Left lung (tissue), 10 donors: Measurements from ENCODE around the gene SUMO3. TPM values are rescaled to one million over a fixed set of nuclear protein-coding genes. Genes with fewer than 3 reads are reported as not detected.

ENCODE experiments used
- ATAC-seq: fragments of 200-7000 bp; cut with Tn5 transposase; one replicate; pipeline ENCODE4 v1.9.1; 2020; ENCODE audit warnings: moderate library complexity
- DNase-seq, 4 donors: peaks; one replicate each; pipeline ENCODE4 v3.0.0-alpha.2; 2013 to 2020
- H3K27ac ChIP-seq, 2 donors: fragments of 200-600 bp; sonication (generic) in 1 of 2; one replicate each; pipeline versions ENCODE4 v1.5.0 to v1.8.0; 2020 to 2021
- H3K27me3 ChIP-seq, 2 donors: fragments of 200-600 bp; sonication (generic) in 1 of 2; one replicate each; pipeline versions ENCODE4 v1.5.0 to v1.8.0; 2020 to 2021
- H3K36me3 ChIP-seq, 2 donors: fragments of 200-600 bp; sonication (generic) in 1 of 2; one replicate each; pipeline versions ENCODE4 v1.5.0 to v1.8.0; 2020 to 2021
- H3K4me1 ChIP-seq, 2 donors: fragments of 200-600 bp; one replicate each; pipeline ENCODE4 v1.8.0; 2021
- H3K4me3 ChIP-seq, 2 donors: fragments of 200-600 bp; sonication (generic) in 1 of 2; one replicate each; pipeline versions ENCODE4 v1.5.0 to v1.8.0; 2020 to 2021; ENCODE audit warnings: mild to moderate bottlenecking in 1 of 2
- H3K9me3 ChIP-seq, 2 donors: fragments of 200-600 bp; sonication (generic) in 1 of 2; one replicate each; pipeline versions ENCODE4 v1.5.0 to v1.8.0; 2020 to 2021
- intact Hi-C, 2 donors: fragments of 100-400 bp; cut with DNase I; formaldehyde crosslinking; loops; one replicate each; pipeline versions ENCODE4 v1.11.2 to v1.14.2; 2022
- polyA plus RNA-seq, 6 donors: library from polyadenylated mRNA; unstranded; fragments of 120-200 nt; gene quantifications; one replicate each; pipeline ENCODE4 v1.2.1, GENCODE V29; 2013; ENCODE audit not compliant: insufficient read length in 6 of 6
- total RNA-seq, 2 donors: library from RNA; stranded (reverse); fragmentation: NEBNext Ultra II Directional; extraction: Animal tissue kit (Norgen Biotek cat#: 25700); gene quantifications; one replicate each; pipeline ENCODE4 v1.2.1, GENCODE V29; 2021
- TF ChIP-seq, protein P1 (sequence below), 2 donors: fragments of 200-600 bp; sonication (generic) in 1 of 2; IDR thresholded peaks; one replicate each; pipeline versions ENCODE4 v1.5.0 to v1.8.0; 2021; ENCODE audit warnings: antibody characterized with exemption in 2 of 2
- donor health status: DM: no; HTN: yes; CAD: no.
- donor health status: DM: no; HTN: no; CAD: no.

Gene SUMO3
- total and polyA plus RNA-seq, 8 donors, result 92.4 to 136 (median 118) TPM

DNA sequence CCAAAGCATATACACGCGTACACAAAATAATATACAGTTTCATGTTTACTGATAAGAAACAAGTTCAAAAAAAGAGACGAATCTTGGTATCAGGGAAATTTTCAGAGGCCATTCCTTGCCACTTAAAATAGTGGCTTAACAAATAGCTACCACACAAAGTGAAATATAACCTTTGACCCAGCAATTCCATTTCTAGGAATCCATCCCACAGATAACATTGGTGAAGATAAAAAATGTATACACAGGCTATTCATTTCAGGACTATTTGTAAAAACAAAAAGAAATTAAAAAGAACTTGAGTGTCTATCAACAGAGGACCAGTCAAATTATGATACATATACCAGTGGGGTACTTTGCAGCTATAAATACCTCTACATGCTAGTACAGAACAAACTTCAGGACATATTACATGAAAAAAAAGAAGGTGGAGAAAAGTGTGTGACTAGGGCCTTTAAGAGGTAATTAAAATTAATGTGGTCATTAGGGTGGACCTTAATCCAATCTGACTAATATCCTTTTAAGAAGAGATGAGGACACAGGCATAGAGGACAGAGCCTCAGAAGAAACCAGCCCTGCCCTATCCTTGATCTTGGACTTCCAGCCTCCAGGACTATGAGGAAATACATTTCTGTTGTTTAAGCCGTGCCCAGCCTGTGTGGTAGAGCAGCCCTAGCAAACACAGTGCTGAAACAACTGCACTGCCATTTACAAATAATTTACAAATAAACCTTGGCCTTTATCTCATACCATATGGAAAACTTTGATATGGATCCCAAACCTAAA is 24.1 kb downstream of the SUMO3 start:
- intact Hi-C loops, result no loop called here
- Histone ChIP-seq H3K4me1 (peaks cover 6 to 31% of the 10 kb centered on the region in 2 donors), H3K27ac (no peak overlapping the region), H3K9me3 (no peaks in the 10 kb centered on the region), H3K36me3 (peaks cover 0 to 32% of the 10 kb centered on the region in 2 donors), H3K27me3 (no peaks in the 10 kb centered on the region), H3K4me3 (no peak overlapping the region)
- ATAC-seq (no peak), DNase-seq (no peak)
- TF ChIP-seq, protein P1, sequence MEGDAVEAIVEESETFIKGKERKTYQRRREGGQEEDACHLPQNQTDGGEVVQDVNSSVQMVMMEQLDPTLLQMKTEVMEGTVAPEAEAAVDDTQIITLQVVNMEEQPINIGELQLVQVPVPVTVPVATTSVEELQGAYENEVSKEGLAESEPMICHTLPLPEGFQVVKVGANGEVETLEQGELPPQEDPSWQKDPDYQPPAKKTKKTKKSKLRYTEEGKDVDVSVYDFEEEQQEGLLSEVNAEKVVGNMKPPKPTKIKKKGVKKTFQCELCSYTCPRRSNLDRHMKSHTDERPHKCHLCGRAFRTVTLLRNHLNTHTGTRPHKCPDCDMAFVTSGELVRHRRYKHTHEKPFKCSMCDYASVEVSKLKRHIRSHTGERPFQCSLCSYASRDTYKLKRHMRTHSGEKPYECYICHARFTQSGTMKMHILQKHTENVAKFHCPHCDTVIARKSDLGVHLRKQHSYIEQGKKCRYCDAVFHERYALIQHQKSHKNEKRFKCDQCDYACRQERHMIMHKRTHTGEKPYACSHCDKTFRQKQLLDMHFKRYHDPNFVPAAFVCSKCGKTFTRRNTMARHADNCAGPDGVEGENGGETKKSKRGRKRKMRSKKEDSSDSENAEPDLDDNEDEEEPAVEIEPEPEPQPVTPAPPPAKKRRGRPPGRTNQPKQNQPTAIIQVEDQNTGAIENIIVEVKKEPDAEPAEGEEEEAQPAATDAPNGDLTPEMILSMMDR (IDR thresholded peaks at IDR 0.05), result peak in 1 of 2 donors; percentile 4

DNA sequence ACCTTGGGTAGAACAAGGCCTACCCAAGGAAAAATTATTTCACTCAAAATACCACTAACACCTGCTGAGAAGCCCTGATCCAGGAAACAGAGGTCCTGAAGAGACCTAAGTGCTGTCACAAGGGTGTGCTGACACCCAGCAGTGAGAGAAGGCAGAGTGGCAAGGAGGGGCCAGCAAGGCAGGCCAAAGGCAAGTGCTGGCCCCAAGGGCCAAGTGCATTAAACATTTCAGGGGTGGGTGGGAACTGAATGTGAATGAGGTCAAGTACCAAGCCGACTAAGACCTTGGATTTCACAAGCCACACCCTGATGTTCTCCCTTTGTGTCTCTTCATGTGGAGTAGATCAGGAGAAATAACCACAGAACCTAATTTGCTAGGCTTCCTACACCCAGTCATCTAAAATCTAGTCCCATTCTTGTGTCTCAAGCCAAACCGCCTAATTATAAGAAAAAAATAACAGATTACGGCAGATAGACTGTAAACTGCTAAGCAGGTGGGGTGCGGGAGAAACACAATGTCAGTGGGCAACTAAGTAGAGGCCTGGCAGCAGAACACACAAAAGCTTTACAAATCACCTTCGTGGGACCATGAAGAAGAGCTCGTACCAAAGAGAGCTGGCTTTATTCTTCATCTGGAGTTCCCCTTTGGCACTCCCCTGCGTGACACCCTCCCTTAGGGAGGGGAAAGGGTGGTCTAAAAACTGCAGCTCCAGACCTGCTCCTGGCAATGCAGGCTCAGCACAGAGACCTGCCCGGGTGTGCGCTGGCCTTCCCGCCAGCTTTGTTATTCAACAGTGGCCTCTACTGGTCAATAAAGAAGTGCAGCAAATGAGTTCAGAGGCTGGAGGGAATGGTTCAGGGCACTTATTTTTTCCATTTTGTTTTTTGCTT is 24.9 kb downstream of the SUMO3 start:
- no peaks in the 10 kb centered on the region for H3K27me3 ChIP-seq
- H3K36me3 ChIP-seq, result peaks cover 0 to 24% of the 10 kb centered on the region in 2 donors
- H3K27ac ChIP-seq, result peak overlapping the region in 1 of 2 donors; percentile 0
- TF ChIP-seq, protein P1 (IDR thresholded peaks at IDR 0.05), result peak; percentile 63 to 78
- peaks cover 6 to 28% of the 10 kb centered on the region in 2 donors for H3K4me1 ChIP-seq
- intact Hi-C loops, result no loop called here
- DNase-seq (peak; percentile 57 to 86 (median 66)), ATAC-seq (peak; percentile 98)
- no peak overlapping the region for H3K4me3 ChIP-seq
- H3K9me3 ChIP-seq, result no peaks in the 10 kb centered on the region

DNA sequence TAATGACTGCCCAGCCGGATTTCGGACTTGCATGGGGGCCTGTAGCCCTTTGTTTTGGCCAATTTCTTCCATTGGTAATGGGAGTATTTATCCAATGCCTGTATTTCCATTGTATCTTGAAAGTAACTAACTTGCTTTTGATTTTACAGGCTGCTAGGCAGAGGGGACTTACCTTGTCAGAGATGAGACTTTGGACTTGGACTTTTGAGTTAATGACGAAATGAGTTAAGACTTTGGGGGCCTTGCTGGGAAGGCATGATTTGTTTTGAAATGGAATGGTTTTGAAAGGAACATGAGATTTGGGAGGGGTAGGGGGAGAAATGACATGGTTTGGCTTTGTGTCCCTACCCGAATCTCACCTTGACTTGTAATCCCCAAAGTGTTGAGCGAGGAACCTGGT is 25.9 kb downstream of the SUMO3 start:
- TF ChIP-seq, protein P1 (IDR thresholded peaks at IDR 0.05), result no peak
- Histone ChIP-seq H3K4me3 (no peak overlapping the region), H3K36me3 (peaks cover 0 to 29% of the 10 kb centered on the region in 2 donors), H3K27ac (peak overlapping the region in 1 of 2 donors; percentile 0), H3K27me3 (no peaks in the 10 kb centered on the region), H3K4me1 (peaks cover 6 to 28% of the 10 kb centered on the region in 2 donors), H3K9me3 (no peaks in the 10 kb centered on the region)
- no peak for DNase-seq
- no peak for ATAC-seq
- intact Hi-C loops, result no loop called here

DNA sequence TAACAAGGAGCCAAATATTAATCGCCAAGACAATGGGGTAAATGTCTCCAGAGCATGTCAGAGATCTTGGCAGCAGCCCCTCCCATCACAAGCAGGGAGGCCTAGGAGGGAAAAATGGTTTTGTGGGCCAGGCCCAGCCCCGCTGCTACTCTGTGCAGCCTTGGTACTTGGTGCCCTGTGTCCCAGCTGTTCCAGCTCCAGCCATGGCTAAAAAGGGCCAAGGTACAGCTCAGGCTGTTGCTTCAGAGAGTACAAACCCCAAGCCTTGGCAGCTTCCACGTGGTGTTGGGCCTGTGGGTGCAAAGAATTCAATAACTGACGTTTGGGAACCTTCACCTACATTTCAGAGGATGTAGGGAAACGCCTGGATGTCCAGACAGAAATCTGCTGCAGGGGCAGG is 26.6 kb downstream of the SUMO3 start:
- Histone ChIP-seq H3K27me3 (no peaks in the 10 kb centered on the region), H3K4me3 (no peak overlapping the region), H3K36me3 (peaks cover 0 to 21% of the 10 kb centered on the region in 2 donors), H3K9me3 (no peaks in the 10 kb centered on the region), H3K4me1 (peaks cover 7 to 29% of the 10 kb centered on the region in 2 donors), H3K27ac (no peak overlapping the region)
- ATAC-seq (no peak), DNase-seq (no peak)
- TF ChIP-seq, protein P1 (IDR thresholded peaks at IDR 0.05), result no peak
- intact Hi-C loops, result no loop called here

DNA sequence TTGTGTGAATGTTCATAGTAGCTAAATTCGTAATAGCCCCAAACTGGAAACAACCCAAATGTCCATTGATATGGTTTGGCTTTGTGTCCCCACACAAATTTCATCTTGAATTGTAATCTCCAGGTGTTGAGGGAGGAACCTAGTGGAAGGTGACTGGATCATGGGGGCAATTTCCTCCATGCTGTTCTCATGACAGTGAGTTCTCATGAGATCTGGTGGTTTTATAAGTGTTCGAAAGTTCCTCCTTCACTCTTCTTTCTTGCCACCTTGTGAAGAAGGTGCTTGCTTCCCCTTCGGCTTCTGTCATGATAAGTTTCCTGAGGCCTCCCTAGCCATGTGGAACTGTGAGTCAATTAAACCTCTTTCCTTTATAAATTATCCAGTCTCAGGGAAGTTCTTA is 27.5 kb downstream of the SUMO3 start:
- Histone ChIP-seq H3K27ac (no peak overlapping the region), H3K9me3 (no peaks in the 10 kb centered on the region), H3K4me1 (peaks cover 16 to 37% of the 10 kb centered on the region in 2 donors), H3K27me3 (no peaks in the 10 kb centered on the region), H3K36me3 (peaks cover 0 to 17% of the 10 kb centered on the region in 2 donors), H3K4me3 (no peak overlapping the region)
- ATAC-seq, result no peak
- intact Hi-C loops, result no loop called here
- TF ChIP-seq, protein P1 (IDR thresholded peaks at IDR 0.05), result no peak
- no peak for DNase-seq
